HTR-8/SVneo (cell line): Measurements from ENCODE around the gene FRMD5.
"Not testable (repeated sequence)": the region's sequence is repeated elsewhere in the genome, so short reads cannot be mapped to it uniquely, and the experiment has no call there.

Experiments used
- DNase-seq: peaks from one replicate; pipeline ENCODE4 v3.0.0; 2011; ENCODE audit warnings: low spot score, mixed read lengths; ENCODE audit not compliant: insufficient read length
- FAIRE-seq: peaks from 2 replicates; lab custom pipeline; 2011; peaks lifted over from hg19 to GRCh38; lab: Jason Lieb, UNC

Gene FRMD5

GRCh38 chr15:43873651-43874050, 321.4 kb downstream of the FRMD5 start:
- no peak for DNase-seq
- FAIRE-seq = no peak

GRCh38 chr15:43872416-43873020, 322.6 kb downstream of the FRMD5 start:
- FAIRE-seq (no peak), DNase-seq (peak; percentile 51)

- no peak for DNase-seq
- no peak for FAIRE-seq
Observed at GRCh38 chr15:43871835-43872234, 323.2 kb downstream of the FRMD5 start.

- FAIRE-seq = no peak
Observed at GRCh38 chr15:43868406-43868805, 326.7 kb downstream of the FRMD5 start.

GRCh38 chr15:43867096-43867495, 328.0 kb downstream of the FRMD5 start:
- DNase-seq = no peak
- no peak for FAIRE-seq

More at GRCh38 chr15:43868406-43868805, 326.7 kb downstream of the FRMD5 start:
- no peak for DNase-seq

- DNase-seq, FAIRE-seq: not testable (repeated sequence)
Observed at GRCh38 chr15:43866636-43867035, 328.4 kb downstream of the FRMD5 start.

GRCh38 chr15:43859546-43859945, 335.5 kb downstream of the FRMD5 start:
- FAIRE-seq = no peak
- no peak for DNase-seq

GRCh38 chr15:43854801-43855200, 340.3 kb downstream of the FRMD5 start:
- no peak for FAIRE-seq

GRCh38 chr15:43852607-43853006, 342.5 kb downstream of the FRMD5 start:
- FAIRE-seq (no peak), DNase-seq (no peak)

More at GRCh38 chr15:43854801-43855200, 340.3 kb downstream of the FRMD5 start:
- no peak for DNase-seq

- DNase-seq (no peak), FAIRE-seq (no peak)
Observed at GRCh38 chr15:43851251-43851650, 343.8 kb downstream of the FRMD5 start.

GRCh38 chr15:43845421-43845820, 349.6 kb downstream of the FRMD5 start:
- FAIRE-seq (no peak), DNase-seq (no peak)

- not testable (repeated sequence) for DNase-seq, FAIRE-seq
Observed at GRCh38 chr15:43832485-43832884, 362.6 kb downstream of the FRMD5 start.

GRCh38 chr15:43831519-43832052, 363.5 kb downstream of the FRMD5 start:
- not testable (repeated sequence) for FAIRE-seq, DNase-seq

GRCh38 chr15:43830691-43831275, 364.3 kb downstream of the FRMD5 start:
- not testable (repeated sequence) for FAIRE-seq, DNase-seq

GRCh38 chr15:43829951-43830540, 365.0 kb downstream of the FRMD5 start:
- FAIRE-seq = not testable (repeated sequence)

GRCh38 chr15:43828061-43828657, 366.9 kb downstream of the FRMD5 start:
- DNase-seq = no peak
- no peak for FAIRE-seq

More at GRCh38 chr15:43829951-43830540, 365.0 kb downstream of the FRMD5 start:
- not testable (repeated sequence) for DNase-seq

- peak; percentile 81 for DNase-seq
- FAIRE-seq = no peak
Observed at GRCh38 chr15:43826508-43827341, 368.3 kb downstream of the FRMD5 start, which contains the start of gene WDR76. Gene WDR76, plus strand, starts transcription at chr15:43827002. Its CDS starts 31 bp downstream, at chr15:43827033.

- DNase-seq (no peak), FAIRE-seq (no peak)
Observed at GRCh38 chr15:43826029-43826507, 369.0 kb downstream of the FRMD5 start.

GRCh38 chr15:43825305-43825704, 369.8 kb downstream of the FRMD5 start:
- DNase-seq, FAIRE-seq: not testable (repeated sequence)
